Measurements from ENCODE around the gene SPN.
"Not testable (repeated sequence)": the region's sequence is repeated elsewhere in the genome, so short reads cannot be mapped to it uniquely, and the experiment has no call there.

SPN gene

GRCh38 chr16:29678691-29679267, 15.7 kb downstream of the SPN start, which contains the start of gene QPRT:
Gene QPRT, plus strand, starts transcription at chr16:29679180. Its CDS starts 18 bp downstream, at chr16:29679198.
- peak; percentile 40 for DNase-seq (ENCODE audit: low spot score)

- no peak for DNase-seq (ENCODE audit: low spot score)
Measured at GRCh38 chr16:29680180-29680598, 17.1 kb downstream of the SPN start.

GRCh38 chr16:29683543-29684090, 20.6 kb downstream of the SPN start:
- no peak for DNase-seq (ENCODE audit: low spot score)

DNA sequence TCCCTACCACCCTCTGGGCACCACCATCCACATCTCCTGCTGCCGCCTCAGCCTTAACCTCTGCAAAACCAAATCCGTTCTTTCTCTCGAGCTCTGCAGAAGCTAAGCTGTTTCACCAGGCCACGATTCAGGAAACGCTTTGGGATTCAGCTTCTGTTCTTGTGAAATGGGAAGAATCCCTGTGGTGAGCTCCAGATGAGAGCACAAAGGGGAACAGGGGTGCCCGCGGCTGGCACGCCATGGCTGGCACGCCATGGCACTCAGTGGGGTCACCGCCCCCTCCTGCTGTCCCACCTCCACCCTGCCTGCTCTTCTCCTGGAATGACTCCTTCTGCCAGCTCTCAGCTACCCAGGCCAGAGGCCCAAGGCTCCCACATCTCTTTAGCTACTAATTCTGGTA, 21.6 kb downstream of the SPN start:
- no peak for DNase-seq (ENCODE audit: low spot score)

DNA sequence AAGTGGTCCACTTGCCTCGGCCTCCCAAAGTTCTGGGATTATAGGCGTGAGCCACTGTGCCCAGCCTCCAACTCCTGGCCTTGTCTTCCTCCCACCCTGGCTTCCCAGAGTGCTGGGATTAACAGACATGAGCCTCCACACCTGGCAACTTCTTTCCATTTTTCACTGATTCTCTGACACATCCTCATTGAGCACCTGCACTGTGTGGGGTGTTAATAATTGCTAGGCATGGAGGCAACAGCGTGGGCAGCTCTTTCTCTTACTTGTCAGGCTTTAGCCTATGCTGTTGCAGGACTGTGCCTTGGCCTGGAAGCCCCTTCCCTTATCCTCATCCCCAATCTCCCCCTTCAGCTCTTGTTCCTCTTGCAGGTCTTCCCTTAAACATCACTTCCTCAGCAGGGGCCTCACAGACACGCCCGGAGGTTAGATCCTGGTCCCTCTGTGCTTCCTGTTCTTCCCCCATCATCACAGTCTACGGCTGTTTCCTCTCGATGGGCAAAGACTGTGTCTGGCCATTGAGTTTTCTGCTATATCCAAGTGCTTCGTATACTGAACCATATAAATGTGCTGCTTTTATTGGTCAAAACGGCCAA, 23.8 kb downstream of the SPN start:
- no peak for DNase-seq (ENCODE audit: low spot score)

DNA sequence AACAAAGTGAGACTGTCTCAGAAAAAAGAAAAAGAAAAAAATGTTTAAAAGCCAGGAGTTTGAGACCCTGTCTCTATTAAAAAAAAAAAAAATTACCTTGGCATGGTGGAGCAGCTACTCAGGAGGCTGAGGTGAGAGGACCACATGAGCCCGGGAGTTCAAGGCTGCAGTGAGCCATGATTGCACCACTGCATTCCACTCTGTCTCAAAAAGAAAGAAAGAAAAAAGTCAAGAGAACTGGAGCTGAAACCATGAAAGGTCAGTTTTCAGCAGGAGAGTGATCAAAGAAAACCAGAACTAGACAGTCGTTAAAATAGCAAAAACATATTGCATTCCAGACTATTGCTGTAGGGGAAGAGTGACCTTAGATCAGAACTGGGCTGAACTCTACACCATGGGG, 24.7 kb downstream of the SPN start:
- DNase-seq (ENCODE audit: low spot score): no peak

GRCh38 chr16:29688172-29688571, 25.1 kb downstream of the SPN start:
- DNase-seq (ENCODE audit: low spot score): no peak

- DNase-seq (ENCODE audit: low spot score): not testable (repeated sequence)
Measured at GRCh38 chr16:29689490-29690351, 26.7 kb downstream of the SPN start.

DNA sequence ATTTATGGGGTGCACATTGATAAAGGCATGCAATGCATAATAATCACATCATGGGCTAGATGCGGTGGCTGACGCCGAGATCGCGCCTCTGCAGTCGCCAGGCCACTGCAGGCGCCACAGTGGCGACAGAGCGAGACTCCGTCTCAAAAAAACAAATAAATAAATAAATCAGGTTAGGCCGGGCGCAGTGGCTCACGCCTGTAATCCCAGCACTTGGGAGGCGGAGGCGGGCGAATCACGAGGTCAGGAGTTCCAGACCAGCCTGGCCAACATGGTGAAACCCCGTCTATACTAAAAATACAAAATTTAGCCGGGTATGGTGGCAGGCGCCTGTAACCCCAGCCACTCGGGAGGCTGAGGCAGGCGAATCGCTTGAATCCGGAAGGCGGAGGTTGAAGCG, 29.6 kb downstream of the SPN start:
- DNase-seq (ENCODE audit: low spot score): not testable (repeated sequence)

GRCh38 chr16:29694384-29695195, 31.5 kb downstream of the SPN start:
- DNase-seq (ENCODE audit: low spot score): no peak

DNA sequence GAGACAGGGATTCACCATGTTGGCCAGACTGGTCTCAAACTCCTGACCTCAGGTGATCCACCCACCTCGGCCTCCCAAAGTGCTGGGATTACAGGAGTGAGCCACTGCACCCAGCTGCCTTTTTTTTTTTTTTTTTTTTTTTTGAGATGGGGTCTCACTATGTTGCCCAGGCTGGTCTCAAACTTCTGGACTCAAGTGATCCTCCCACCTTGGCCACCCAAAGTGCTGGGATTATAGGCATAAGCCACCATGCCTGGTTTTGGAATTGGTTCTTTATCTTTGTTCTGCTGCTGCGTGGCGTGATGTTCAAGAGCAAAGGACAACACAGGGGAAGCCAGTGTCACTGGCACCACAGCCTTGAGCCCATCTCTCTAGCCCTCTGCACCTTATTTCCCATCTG, 32.6 kb downstream of the SPN start:
- not testable (repeated sequence) for DNase-seq (ENCODE audit: low spot score)

GRCh38 chr16:29696881-29697331, 33.9 kb downstream of the SPN start:
- no peak for DNase-seq (ENCODE audit: low spot score)

GRCh38 chr16:29697391-29697790, 34.3 kb downstream of the SPN start:
- DNase-seq (ENCODE audit: low spot score): no peak

DNA sequence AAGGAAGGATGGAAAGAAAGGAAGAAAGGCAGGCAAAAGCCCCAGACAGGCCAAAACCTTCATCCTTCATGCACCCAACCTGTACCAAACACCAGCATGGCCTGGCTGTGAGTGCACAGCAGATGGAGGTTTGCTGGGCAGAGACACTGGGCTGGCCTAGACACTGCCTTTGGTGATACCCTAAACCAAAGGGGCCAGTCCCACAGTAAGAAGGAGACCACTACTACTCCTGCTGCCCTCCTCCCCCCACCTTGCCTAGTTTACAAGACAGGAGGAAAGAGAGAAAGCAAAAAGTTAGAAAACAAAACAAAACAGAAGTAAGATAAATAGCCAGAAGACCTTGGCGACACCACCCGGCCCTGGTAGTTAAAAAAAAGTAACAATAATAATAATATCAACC, 35.0 kb downstream of the SPN start:
- DNase-seq (ENCODE audit: low spot score): no peak

GRCh38 chr16:29698484-29699323, 35.7 kb downstream of the SPN start:
- no peak for DNase-seq (ENCODE audit: low spot score)

GRCh38 chr16:29699324-29700219, 36.5 kb downstream of the SPN start:
- no peak for DNase-seq (ENCODE audit: low spot score)

GRCh38 chr16:29700253-29700987, 37.4 kb downstream of the SPN start:
- peak; percentile 91 for DNase-seq (ENCODE audit: low spot score)

- no peak for DNase-seq (ENCODE audit: low spot score)
Measured at GRCh38 chr16:29701214-29701555, 38.1 kb downstream of the SPN start.

- DNase-seq (ENCODE audit: low spot score): no peak
Measured at GRCh38 chr16:29702269-29702668, 39.2 kb downstream of the SPN start.
